H7 (cell line): ENCODE results near the gene IL12RB2. TPM values are rescaled to one million over a fixed set of nuclear protein-coding genes. Genes with fewer than 3 reads are reported as not detected.
A peak's percentile ranks its signal among the peaks of the same experiment; 100 is the strongest.
"Not testable (repeated sequence)": the region's sequence is repeated elsewhere in the genome, so short reads cannot be mapped to it uniquely, and the experiment has no call there.

Experiments
- DNase-seq: peaks from one replicate; pipeline ENCODE4 v3.0.0; 2012
- H3K27me3 ChIP-seq: 2 replicates; pipeline ENCODE4 v1.6.0; 2011; ENCODE audit warnings: mild to moderate bottlenecking, low read length; ENCODE audit not compliant: control insufficient read depth, insufficient read depth
- H3K36me3 ChIP-seq: replicated peaks from 2 replicates; pipeline ENCODE4 v1.5.1; 2011; ENCODE audit warnings: low read length; ENCODE audit not compliant: control insufficient read depth, insufficient read depth
- H3K4me3 ChIP-seq: 2 replicates; pipeline ENCODE4 v1.5.1; 2011; ENCODE audit warnings: low read depth, mild to moderate bottlenecking, control low read depth, low read length, moderate library complexity; ENCODE audit not compliant: insufficient read depth
- total RNA-seq: library from RNA; depleted of rRNA; stranded (reverse); fragments of >200 nt; shearing (Covaris generic); gene quantifications from 2 replicates; pipeline ENCODE4 v1.2.3, GENCODE V29; 2014

Gene IL12RB2
- total RNA-seq, 1 experiment from 2014 or later = 0.45 TPM

DNA sequence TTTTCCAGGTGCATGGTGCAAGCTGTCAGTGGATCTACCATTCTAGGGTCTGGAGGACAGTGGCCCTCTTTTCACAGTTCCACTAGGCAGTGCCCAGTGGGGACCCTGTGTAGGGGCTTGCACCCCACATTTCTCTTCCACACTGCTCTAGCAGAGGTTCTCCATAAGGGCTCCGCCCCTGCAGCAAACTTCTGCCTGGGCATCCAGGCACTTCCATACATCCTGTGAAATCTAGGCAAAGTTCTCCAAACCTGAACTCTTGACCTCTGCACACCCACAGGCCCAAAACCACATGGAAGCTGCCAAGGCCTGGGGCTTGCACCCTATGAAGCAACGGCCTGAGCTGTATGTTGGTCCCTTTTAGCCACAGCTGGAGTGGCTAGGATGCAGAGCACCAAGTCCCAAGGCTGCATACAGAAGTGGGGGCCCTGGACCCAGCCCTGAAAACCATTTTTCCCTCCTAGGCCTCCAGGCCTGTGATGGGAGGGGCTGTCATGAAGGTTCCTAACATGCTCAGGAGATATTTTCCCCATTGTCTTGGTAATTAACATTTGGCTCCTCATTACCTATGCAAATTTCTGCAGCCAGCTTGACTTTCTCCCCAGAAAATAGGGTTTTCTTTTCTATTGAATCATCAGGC lies 76.4 kb downstream of the IL12RB2 start:
- H3K36me3 ChIP-seq = no peaks in the 10 kb centered on the region
- no peak for DNase-seq
- no peaks in the 10 kb centered on the region for H3K27me3 ChIP-seq
- no peak overlapping the region for H3K4me3 ChIP-seq

DNA sequence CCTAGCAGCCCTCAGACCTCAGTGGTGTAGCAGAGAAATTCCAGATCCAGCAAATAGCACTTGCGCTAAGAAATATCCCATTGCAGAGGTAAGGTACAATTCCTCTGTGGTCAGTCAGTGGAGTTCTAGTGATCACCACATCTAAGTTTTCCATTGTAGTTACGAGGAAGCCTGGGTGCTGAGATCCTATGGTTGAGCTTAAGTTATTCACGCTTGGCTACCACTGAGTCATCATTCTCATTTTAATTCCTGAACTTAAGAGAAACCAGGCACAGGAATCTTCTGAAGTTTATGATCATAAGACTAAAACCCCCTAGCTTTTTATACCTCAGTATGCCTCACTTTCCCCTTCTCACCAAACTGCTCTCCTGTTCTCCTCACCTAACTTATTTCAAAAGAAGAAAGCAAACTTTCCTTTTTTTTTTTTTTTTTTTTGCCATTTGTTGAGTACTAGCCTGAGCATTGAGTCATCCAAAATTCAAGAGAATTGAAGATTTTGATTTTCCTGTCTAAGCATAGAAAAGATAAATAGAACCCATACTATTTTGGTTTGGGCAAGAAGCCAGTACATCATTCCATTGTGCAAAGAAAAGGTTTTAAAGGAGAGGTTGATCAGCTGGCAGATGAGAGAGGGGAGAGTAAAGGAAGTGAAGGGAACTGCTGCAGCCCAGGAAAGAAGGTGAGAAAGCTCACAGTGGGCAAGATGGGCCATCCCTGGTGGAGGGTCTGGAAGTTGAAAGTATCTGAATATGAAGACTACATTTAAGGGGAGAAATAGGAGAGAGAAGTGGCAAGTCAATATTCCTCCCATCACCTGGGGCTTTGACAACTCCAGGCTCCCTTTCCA lies 82.6 kb downstream of the IL12RB2 start:
- H3K36me3 ChIP-seq = no peaks in the 10 kb centered on the region; the same call in 1 of the 2 replicates
- H3K4me3 ChIP-seq = no peak overlapping the region
- no peaks in the 10 kb centered on the region for H3K27me3 ChIP-seq
- peak; percentile 45 for DNase-seq

DNA sequence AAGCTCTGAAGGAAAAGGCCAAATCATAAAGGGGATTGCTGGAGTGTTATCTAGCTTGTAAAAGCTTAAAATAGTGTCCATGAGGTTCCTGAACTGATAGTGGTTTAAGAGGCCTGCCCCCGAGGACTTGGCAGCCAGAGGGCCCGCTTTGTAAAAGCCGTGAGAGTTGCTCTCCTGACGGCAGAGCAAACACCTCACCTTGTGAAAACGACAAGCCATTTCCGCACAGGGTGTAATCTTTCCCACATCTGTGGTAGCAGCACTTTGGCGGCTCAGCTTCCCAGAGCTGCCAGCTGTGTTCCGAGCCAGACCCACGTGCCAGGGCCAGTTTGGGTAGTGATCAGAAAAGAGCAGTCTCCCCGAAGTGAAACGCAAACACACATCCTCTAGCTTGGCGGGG lies 85.6 kb downstream of the IL12RB2 start:
- peaks cover 2% of the 10 kb centered on the region for H3K36me3 ChIP-seq
- DNase-seq = no peak
- no peaks in the 10 kb centered on the region for H3K27me3 ChIP-seq
- H3K4me3 ChIP-seq = no peak overlapping the region

DNA sequence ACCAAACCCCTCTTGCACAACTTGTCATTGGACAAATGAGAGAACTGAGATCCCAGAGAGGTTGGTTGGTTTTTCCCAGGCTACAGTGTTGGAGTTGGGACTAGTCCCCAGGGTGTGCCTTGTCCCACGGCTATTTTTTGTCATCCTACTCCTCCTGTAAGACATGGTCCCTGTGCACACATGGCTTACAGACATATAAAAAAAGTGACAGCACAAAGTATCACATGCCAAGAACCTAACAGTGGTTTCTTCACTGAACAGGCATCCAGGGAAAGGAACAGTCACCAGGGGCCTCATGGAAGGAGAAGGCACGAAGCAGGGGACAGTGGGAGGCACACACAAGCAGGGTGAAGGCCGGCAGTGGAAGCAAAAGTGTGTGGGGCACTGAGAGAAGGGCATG lies 86.1 kb downstream of the IL12RB2 start:
- H3K36me3 ChIP-seq = peaks cover 2% of the 10 kb centered on the region
- H3K27me3 ChIP-seq = no peaks in the 10 kb centered on the region
- H3K4me3 ChIP-seq = no peak overlapping the region
- DNase-seq = no peak

DNA sequence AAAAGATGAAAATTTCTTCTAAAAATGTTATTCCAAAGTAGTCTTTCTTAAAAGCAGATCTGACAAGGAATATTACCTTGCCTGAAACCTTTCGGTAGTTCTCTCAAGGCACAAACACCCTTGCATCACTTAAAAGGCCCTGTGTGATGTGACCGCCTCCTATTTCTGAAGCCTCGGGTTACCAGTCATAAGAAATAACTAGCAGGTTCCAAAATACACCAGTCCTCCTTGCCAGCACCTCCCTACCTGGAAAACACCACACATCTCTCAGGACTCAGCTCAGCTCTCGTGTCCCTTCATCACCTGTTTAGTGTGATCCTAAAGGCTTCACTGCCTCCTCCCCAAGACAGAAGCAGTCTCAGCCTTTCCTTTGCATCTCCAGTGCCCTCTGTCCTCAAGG lies 86.9 kb downstream of the IL12RB2 start:
- Histone ChIP-seq H3K4me3 (no peak overlapping the region), H3K27me3 (no peaks in the 10 kb centered on the region), H3K36me3 (peaks cover 2% of the 10 kb centered on the region)
- DNase-seq = no peak

DNA sequence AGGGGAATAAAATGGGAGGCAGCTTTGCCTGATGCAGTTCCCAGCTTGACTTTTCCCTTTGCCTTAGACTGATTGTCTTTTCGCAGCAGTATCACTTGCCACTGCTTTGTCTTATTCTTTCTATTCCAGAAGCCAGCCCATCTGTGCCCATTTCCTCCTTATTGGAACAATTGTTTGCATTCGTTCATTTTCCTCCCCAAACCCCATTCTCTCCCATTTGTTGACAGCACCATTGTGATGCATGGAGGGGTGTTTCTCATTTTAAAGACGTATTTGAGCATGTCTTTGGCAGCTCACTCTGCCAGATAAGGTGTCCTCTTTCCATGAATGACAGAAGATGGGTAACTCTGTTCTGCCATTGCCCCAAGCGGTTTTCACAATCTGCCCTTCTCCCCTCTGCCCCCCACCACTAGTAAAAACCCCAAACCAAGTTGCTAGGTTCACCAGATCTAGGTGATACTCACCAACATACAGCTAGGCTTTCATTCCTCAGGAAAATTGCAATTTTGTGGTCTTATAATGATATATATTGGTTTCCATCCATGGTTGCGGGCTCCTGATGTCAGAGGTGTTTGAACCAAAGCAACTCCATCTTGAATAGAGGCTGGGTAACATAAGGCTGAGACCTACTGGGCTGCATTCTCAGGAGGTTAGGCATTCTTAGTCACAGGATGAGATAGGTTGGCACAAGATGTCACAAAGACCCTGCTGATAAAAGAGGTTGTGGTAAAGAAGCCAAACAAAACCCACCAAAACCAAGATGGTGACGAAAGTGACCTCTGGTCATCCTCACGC lies 91.7 kb downstream of the IL12RB2 start:
- DNase-seq = no peak
- Histone ChIP-seq H3K4me3 (no peak overlapping the region), H3K36me3 (peaks cover 2% of the 10 kb centered on the region), H3K27me3 (no peaks in the 10 kb centered on the region)

DNA sequence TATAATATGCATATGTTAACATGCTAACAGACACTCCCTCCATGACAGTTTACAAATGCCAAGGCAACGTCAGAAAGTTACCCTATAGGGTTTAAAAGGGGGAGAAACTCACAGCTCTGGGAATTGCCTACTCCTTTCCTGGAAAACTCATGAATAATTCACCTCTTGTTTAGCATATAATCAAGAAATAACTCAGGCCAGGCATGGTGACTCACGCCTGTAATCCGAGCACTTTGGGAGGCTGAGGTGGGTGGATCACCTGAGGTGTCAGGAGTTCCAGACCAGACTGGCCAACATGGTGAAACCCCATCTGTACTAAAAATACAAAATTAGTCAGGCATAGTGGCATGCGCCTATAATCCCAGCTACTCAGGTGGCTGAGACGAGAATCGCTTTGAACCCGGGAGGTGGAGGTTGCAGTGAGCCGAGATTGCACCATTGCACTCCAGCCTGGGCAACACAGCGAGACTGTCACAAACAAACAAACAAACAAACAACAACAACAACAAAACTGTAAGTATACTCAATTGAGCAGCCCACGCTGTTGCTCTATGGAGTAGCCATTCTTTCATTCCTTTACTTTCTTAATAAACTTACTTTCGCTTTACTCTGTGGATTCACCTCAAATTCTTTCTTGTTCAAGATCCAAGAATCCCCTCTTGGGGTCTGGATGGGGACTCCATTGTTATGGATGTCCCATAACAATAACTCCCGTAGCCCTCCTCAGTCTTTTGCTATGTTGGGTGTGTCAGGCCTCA lies 92.5 kb downstream of the IL12RB2 start:
- not testable (repeated sequence) for H3K27me3 ChIP-seq, H3K4me3 ChIP-seq, DNase-seq, H3K36me3 ChIP-seq

DNA sequence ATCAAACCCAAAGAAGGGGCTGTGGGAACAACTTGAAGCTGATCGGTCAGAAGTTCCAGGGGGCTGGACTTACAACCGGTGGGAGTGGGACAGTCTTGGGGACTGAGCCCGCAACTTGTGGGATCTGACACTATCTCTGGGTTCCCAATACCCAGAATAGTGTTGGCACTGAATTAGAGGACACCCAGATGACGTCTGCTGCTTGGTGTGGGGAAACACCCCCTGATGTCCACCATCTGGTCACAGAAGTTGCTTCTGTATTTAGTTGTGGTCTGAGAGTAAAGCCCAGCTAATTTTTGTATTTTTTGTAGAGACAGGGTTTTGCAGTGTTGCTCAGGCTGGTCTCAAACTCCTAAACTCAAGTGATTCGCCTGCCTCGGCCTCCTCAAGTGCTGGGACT lies 93.8 kb downstream of the IL12RB2 start:
- Histone ChIP-seq H3K36me3 (no peaks in the 10 kb centered on the region; the same call in none of the 2 replicates), H3K27me3 (no peaks in the 10 kb centered on the region), H3K4me3 (no peak overlapping the region)
- DNase-seq = no peak

DNA sequence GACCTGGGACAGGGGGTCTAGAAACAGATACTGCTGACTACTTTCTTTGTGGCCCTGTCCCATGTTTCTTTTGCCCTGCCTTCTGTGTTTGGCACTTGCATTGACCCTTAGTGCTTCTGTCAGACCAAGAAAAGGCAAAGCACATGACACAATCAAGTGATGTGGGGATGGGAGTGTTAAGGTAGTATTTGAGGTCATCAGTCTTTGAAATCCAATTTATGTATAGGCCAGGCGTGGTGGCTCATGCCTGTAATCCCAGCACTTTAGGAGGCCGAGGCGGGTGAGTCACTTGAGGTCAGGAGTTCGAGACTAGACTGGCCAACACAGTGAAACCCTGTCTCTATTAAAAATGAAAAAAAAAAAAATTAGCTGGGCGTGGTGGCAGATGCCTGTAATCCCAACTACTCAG lies 96.5 kb downstream of the IL12RB2 start:
- DNase-seq = no peak
- Histone ChIP-seq H3K36me3 (no peaks in the 10 kb centered on the region), H3K4me3 (no peak overlapping the region), H3K27me3 (no peaks in the 10 kb centered on the region)

DNA sequence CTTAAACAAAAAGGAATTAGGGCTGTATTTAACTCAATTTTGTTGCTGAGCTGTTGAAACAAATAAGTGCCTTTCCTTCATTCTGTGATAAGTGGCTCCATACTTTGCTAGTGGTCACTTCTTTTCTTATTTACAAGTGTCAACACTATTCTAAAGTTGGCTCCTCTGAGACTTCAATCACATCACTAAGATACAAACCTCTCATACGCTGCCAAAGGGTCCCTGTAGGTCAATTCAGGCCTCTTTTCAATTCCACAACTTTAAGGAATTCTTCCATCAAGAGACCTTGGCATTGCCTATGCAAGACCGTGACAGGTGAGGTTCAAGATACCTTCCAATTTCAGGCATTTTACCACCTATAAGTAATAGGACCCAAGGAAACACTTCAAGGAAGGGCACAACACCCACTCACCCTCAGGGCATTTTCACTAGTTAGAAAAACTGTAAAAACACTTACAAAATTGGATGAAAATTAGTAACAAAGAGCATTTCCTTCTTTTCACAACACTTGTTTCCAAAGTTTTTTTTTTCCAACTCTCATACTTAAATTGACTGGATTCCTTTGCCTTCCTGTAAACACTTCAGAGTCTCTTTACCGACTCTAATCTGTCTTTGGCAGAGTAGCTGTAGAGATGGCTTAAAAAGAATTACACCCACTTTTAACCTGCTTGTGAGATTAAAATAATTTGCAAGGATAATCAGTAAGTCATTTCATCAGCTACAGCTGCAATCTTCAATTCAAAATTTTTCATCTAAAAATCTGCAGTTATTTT lies 98.0 kb downstream of the IL12RB2 start:
- H3K36me3 ChIP-seq = no peaks in the 10 kb centered on the region
- no peaks in the 10 kb centered on the region for H3K27me3 ChIP-seq
- no peak overlapping the region for H3K4me3 ChIP-seq
- DNase-seq = no peak

DNA sequence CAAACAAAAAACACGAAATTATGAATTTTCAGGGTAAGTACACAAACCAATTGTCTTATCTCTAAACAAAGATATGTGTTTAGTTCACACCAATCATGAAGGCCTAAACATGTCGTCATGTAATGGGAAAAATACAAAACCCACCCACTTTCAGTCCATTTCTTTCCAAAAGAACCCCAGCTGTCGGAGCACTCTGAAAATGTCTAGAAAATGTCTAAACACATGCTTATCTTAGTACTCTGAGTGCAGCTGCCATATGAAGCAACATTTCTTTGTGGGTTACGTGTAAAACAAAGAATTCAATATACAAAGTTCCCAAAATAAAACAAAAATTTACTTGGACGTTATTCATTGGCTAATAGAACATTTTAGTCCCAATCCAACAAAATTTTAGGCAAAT lies 99.8 kb downstream of the IL12RB2 start:
- no peak for DNase-seq
- H3K36me3 ChIP-seq = peaks cover 2% of the 10 kb centered on the region
- no peaks in the 10 kb centered on the region for H3K27me3 ChIP-seq
- H3K4me3 ChIP-seq = no peak overlapping the region

DNA sequence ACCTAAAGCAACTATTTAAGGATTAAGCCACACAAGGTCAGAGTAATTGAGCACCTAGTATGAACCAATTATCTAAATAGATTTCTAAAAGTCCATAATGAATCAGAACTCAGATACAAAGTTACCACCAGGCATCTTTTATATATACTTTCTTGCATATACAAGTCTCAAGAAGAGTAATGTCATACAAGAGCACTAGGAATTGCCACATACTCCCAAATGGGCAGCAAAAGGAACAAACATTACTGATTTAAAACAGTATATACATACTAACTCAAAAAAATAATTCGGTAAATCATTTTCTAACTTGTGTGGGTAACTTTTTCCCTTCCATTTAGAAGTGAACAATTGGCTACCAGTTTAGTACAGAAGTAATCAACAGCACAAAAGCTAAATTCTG lies 100.5 kb downstream of the IL12RB2 start:
- Histone ChIP-seq H3K27me3 (no peaks in the 10 kb centered on the region), H3K36me3 (peaks cover 3% of the 10 kb centered on the region), H3K4me3 (no peak overlapping the region)
- DNase-seq = no peak

DNA sequence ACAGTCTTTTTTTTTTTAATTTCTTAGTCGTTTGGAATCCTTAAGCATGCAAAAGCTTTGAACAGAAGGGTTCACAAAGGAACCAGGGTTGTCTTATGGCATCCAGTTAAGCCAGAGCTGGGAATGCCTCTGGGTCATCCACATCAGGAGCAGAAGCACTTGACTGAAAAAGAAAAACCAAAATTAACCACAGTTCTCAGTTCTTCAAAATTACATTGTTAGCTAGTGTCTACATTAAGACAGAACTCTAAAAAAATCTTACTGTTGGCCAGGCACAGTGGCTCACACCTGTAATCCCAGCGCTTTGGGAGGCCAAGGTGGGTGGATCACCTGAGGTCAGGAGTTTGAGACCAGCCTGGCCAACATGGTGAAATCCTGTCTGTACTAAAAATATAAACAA lies 105.4 kb downstream of the IL12RB2 start:
- H3K36me3 ChIP-seq = peaks cover 24% of the 10 kb centered on the region
- not testable (repeated sequence) for H3K4me3 ChIP-seq, DNase-seq, H3K27me3 ChIP-seq

DNA sequence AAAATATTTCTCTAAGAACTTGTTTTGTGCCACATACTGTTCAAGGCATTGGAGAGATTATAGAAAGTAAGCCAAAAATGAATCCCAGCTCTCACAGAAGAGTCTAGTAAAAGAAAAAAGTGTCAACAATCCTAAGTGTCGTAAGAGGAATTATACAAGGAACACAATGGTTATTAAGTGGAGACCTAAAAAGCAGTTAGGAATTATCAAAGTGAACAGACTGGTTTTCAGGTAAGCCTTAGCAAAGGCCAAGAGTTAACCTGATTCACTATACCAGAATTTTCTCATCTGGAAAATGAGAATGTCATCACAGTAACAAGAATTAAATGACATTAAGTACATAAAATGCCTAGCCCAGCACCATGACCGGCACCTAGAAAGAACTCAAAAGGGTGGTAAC lies 106.9 kb downstream of the IL12RB2 start:
- no peaks in the 10 kb centered on the region for H3K27me3 ChIP-seq
- H3K36me3 ChIP-seq = peaks cover 34% of the 10 kb centered on the region
- no peak overlapping the region for H3K4me3 ChIP-seq
- DNase-seq = no peak
